HCT116 (cell line): ENCODE measurements around the gene TSPAN33. TPM values are rescaled to one million over a fixed set of nuclear protein-coding genes. Genes with fewer than 3 reads are reported as not detected.

Experiments
- ATAC-seq: fragments of 200-7000 bp; cut with Tn5 transposase; 2 replicates; pipeline ENCODE4 v1.9.1; 2020; ENCODE audit warnings: mild to moderate bottlenecking, moderate library complexity
- BruUV-seq: library from RNA; stranded (reverse); fragments of 400-500 nt; replicated peaks from 2 replicates; lab custom pipeline; 2021; lab: Mats Ljungman, UMichigan
- CTCF ChIA-PET: fragments of 300-600 bp; sonication (Branson Sonifier 250); formaldehyde crosslinking; loops from one replicate; lab custom pipeline; 2021; ENCODE audit warnings: antibody characterized with exemption; lab: Charles Lee
- POLR2A ChIA-PET: fragments of 300-600, 350-600 bp; sonication (Branson Sonifier 250); formaldehyde crosslinking; loops from one replicate; lab custom pipeline; 2021; ENCODE audit warnings: antibody characterized with exemption; lab: Charles Lee
- RAD21 ChIA-PET, 2 experiments: fragments of 300-600 bp; sonication (Branson Sonifier 250); formaldehyde crosslinking; loops; one replicate each; lab custom pipeline; 2023; ENCODE audit warnings: low total read pairs in 2 of 2; ENCODE audit not compliant: uncharacterized antibody in 2 of 2, unreplicated experiment in 2 of 2, low non-redundant PET in 1 of 2; lab: Charles Lee
- DNase-seq: peaks from one replicate; pipeline ENCODE4 v3.0.0-alpha.2; 2010; ENCODE audit warnings: low read depth, low spot score
- H2AFZ ChIP-seq: fragments of 200-600 bp; shearing (Covaris generic), sonication (generic); 2 replicates; pipeline ENCODE4 v1.6.1; 2017; ENCODE audit warnings: low read depth, mixed run types, mixed read lengths, antibody characterized with exemption, low read length; ENCODE audit not compliant: poor library complexity, severe bottlenecking
- H3K27ac ChIP-seq: 2 replicates; pipeline ENCODE4 v1.5.1; 2012; ENCODE audit warnings: low read depth, low read length
- H3K27me3 ChIP-seq: fragments of 200-600 bp; sonication (generic); 2 replicates; pipeline ENCODE4 v1.6.1; 2016; ENCODE audit warnings: mixed run types, low read length, mixed read lengths; ENCODE audit not compliant: insufficient read depth
- H3K36me3 ChIP-seq, 2 experiments: fragments of 200-500 bp in 1 of 2; fragments of 200-600 bp in 1 of 2; sonication (Bioruptor generic) in 1 of 2; sonication (generic) in 1 of 2; 2 replicates each; pipeline versions ENCODE4 v1.5.1 to v1.6.1; 2014 to 2016; ENCODE audit warnings: low read length in 2 of 2, inconsistent platforms in 1 of 2, mixed read lengths in 1 of 2, mixed run types in 1 of 2; ENCODE audit not compliant: insufficient read depth in 2 of 2, control insufficient read depth in 1 of 2
- H3K4me1 ChIP-seq, 2 experiments: fragments of 200-600 bp in 1 of 2; sonication (generic) in 1 of 2; 2 replicates each; pipeline versions ENCODE4 v1.5.1 to v1.6.1; 2012 to 2017; ENCODE audit warnings: low read length in 2 of 2, inconsistent platforms in 1 of 2, mild to moderate bottlenecking in 1 of 2, mixed read lengths in 1 of 2, mixed run types in 1 of 2, moderate library complexity in 1 of 2; ENCODE audit not compliant: insufficient read depth in 2 of 2, control insufficient read depth in 1 of 2
- H3K4me2 ChIP-seq: fragments of 200-600 bp; sonication (generic); 2 replicates; pipeline ENCODE4 v1.6.1; 2017; ENCODE audit warnings: mixed run types, low read length, mixed read lengths
- H3K4me3 ChIP-seq, 2 experiments: fragments of 200-600 bp in 1 of 2; sonication (generic) in 1 of 2; replicated peaks in 1 of 2; 2 replicates each; pipeline ENCODE4 v1.5.1; 2011 to 2016; ENCODE audit warnings: low read length in 2 of 2, control low read depth in 1 of 2, low read depth in 1 of 2, mild to moderate bottlenecking in 1 of 2, mixed read lengths in 1 of 2, mixed run types in 1 of 2
- H3K79me2 ChIP-seq: fragments of 200-600 bp; sonication (generic); 2 replicates; pipeline ENCODE4 v1.6.1; 2017; ENCODE audit warnings: mild to moderate bottlenecking, mixed run types, low read length, moderate library complexity, mixed read lengths; ENCODE audit not compliant: insufficient read depth
- H3K9ac ChIP-seq: fragments of 200-600 bp; sonication (generic); 2 replicates; pipeline ENCODE4 v1.6.1; 2016; ENCODE audit warnings: low read length, mixed read lengths
- H3K9me2 ChIP-seq: fragments of 200-600 bp; sonication (generic), shearing (Covaris generic); 2 replicates; pipeline ENCODE4 v1.6.1; 2017; ENCODE audit warnings: mixed run types, mild to moderate bottlenecking, moderate library complexity; ENCODE audit not compliant: insufficient read depth
- H3K9me3 ChIP-seq, 2 experiments: fragments of 200-500 bp in 1 of 2; fragments of 200-600 bp in 1 of 2; sonication (Bioruptor generic) in 1 of 2; sonication (generic) in 1 of 2; 2 replicates each; pipeline ENCODE4 v1.6.1; 2014 to 2017; ENCODE audit warnings: low read length in 2 of 2, mixed read lengths in 2 of 2, inconsistent platforms in 1 of 2, low read depth in 1 of 2, mild to moderate bottlenecking in 1 of 2, mixed run types in 1 of 2, moderate library complexity in 1 of 2; ENCODE audit not compliant: control insufficient read depth in 1 of 2, insufficient read depth in 1 of 2
- H4K20me1 ChIP-seq: fragments of 200-600 bp; sonication (generic), shearing (Covaris generic); 2 replicates; pipeline ENCODE4 v1.6.1; 2017; ENCODE audit warnings: mixed run types, mild to moderate bottlenecking, moderate library complexity; ENCODE audit not compliant: insufficient read depth
- CEBPB ChIP-seq: IDR thresholded peaks from 2 replicates; pipeline ENCODE4 v1.6.1; 2012; ENCODE audit warnings: low read depth
- REST ChIP-seq: IDR thresholded peaks from 2 replicates; pipeline ENCODE4 v1.6.1; 2012; ENCODE audit warnings: low read depth
- SP1 ChIP-seq: IDR thresholded peaks from 2 replicates; pipeline ENCODE4 v1.6.1; 2012; ENCODE audit warnings: low read depth
- ZFX ChIP-seq: fragments of 450-650 bp; IDR thresholded peaks from 2 replicates; pipeline ENCODE4 v1.6.1; 2017
- intact Hi-C: fragments of 100-400 bp; cut with micrococcal nuclease; formaldehyde crosslinking; loops from 2 replicates; pipeline ENCODE4 v1.10.0; 2022
- total RNA-seq: library from RNA; stranded (reverse); gene quantifications from one replicate; pipeline ENCODE4 v1.2.1, GENCODE V29; 2021; ENCODE audit not compliant: unreplicated experiment
- TF ChIP-seq, protein P1 (sequence below): IDR thresholded peaks from 2 replicates; pipeline ENCODE4 v1.6.1; 2012
- TF ChIP-seq, protein P2 (sequence below): IDR thresholded peaks from 2 replicates; pipeline ENCODE4 v1.6.1; 2012
- TF ChIP-seq, protein P3 (sequence below), 3 experiments: fragments of 200-600 bp in 1 of 3; sonication (generic) in 1 of 3; IDR thresholded peaks in 2 of 3; conservative IDR thresholded peaks in 1 of 3; 2 replicates each; pipeline ENCODE4 v1.5.1; 2012 to 2017; ENCODE audit warnings: low read depth in 2 of 3, low read length in 2 of 3, antibody characterized with exemption in 1 of 3, borderline replicate concordance in 1 of 3, control low read depth in 1 of 3, mild to moderate bottlenecking in 1 of 3, mixed read lengths in 1 of 3, mixed run types in 1 of 3, moderate library complexity in 1 of 3; ENCODE audit not compliant: insufficient read depth in 1 of 3

Gene TSPAN33
- total RNA-seq, 1 experiment from 2014 or later = 22.2 TPM

DNA sequence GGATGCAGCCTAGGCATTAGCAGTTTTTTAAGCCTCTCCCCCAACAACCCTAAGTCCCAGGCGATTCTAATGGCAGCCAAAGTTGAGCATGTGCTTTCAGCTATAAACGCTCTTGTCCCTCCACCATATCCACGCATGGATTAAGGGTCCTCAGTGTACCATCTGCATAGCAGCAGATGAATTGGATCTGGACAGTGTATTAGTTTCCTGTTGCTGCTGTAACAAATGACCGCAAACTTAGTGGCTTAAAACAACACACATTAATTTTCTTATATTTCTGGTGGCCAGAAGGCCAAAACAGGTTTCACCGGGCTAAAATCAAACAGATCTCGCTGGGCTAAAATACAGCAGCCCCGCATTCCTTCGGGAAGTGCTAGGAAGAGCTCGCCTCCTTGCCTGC lies 13.1 kb downstream of the TSPAN33 start:
- ChIA-PET CTCF (no interaction called here), RAD21 (no interaction called here), POLR2A (no interaction called here)
- Histone ChIP-seq H2AFZ (no peak overlapping the region), H3K36me3 (no peaks in the 10 kb centered on the region), H3K27me3 (no peaks in the 10 kb centered on the region), H3K9me3 (no peaks in the 10 kb centered on the region), H3K27ac (no peak overlapping the region), H3K79me2 (no peaks in the 10 kb centered on the region), H3K9me2 (0 out of 2 replicates have a peak, but pooled peaks cover 3% of the 10 kb centered on the region), H3K4me3 (no peak overlapping the region), H3K4me1 (no peaks in the 10 kb centered on the region), H3K4me2 (no peak overlapping the region), H4K20me1 (no peaks in the 10 kb centered on the region), H3K9ac (no peak overlapping the region)
- intact Hi-C loops = no loop called here
- no TSS peak for BruUV-seq
- no peak for DNase-seq
- TF ChIP-seq, protein P1, sequence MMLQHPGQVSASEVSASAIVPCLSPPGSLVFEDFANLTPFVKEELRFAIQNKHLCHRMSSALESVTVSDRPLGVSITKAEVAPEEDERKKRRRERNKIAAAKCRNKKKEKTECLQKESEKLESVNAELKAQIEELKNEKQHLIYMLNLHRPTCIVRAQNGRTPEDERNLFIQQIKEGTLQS = no peak
- TF ChIP-seq ZFX = no peak
- no peak for TF ChIP-seq REST
- no peak for TF ChIP-seq SP1
- no peak for TF ChIP-seq CEBPB
- TF ChIP-seq, protein P2, sequence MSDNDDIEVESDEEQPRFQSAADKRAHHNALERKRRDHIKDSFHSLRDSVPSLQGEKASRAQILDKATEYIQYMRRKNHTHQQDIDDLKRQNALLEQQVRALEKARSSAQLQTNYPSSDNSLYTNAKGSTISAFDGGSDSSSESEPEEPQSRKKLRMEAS = no peak
- TF ChIP-seq, protein P3, sequence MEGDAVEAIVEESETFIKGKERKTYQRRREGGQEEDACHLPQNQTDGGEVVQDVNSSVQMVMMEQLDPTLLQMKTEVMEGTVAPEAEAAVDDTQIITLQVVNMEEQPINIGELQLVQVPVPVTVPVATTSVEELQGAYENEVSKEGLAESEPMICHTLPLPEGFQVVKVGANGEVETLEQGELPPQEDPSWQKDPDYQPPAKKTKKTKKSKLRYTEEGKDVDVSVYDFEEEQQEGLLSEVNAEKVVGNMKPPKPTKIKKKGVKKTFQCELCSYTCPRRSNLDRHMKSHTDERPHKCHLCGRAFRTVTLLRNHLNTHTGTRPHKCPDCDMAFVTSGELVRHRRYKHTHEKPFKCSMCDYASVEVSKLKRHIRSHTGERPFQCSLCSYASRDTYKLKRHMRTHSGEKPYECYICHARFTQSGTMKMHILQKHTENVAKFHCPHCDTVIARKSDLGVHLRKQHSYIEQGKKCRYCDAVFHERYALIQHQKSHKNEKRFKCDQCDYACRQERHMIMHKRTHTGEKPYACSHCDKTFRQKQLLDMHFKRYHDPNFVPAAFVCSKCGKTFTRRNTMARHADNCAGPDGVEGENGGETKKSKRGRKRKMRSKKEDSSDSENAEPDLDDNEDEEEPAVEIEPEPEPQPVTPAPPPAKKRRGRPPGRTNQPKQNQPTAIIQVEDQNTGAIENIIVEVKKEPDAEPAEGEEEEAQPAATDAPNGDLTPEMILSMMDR (IDR thresholded peaks at IDR 0.05 in 2 of 3, conservative IDR thresholded peaks at IDR 0.05 in 1 of 3; ENCODE audit: borderline replicate concordance in 1 of 3, insufficient read depth in 1 of 3, low read depth in 2 of 3, low read length in 2 of 3) = no peak
- no peak for ATAC-seq
